ENCODE measurements around the gene SYNE2.

GRCh38 chr14:64112867-64113678 is 260.3 kb downstream of the SYNE2 start:
- TF ChIP-seq CTCF (IDR thresholded peaks at IDR 0.05) (no peak), POLR2AphosphoS5 (IDR thresholded peaks at IDR 0.05; ENCODE audit: low read depth, low read length) (no peak)

All from Panc1 (cell line).